OCI-LY7 (cell line): ENCODE results near the gene HDAC9. TPM values are rescaled to one million over a fixed set of nuclear protein-coding genes. Genes with fewer than 3 reads are reported as not detected.

ENCODE experiments used
- BruUV-seq: library from RNA; stranded (reverse); fragments of 400-500 nt; replicated peaks from 2 replicates; lab custom pipeline; 2021; lab: Mats Ljungman, UMichigan
- CTCF ChIA-PET: fragments of 300-600 bp; sonication (Branson Sonifier 250); formaldehyde crosslinking; loops from one replicate; lab custom pipeline; 2022; ENCODE audit warnings: antibody characterized with exemption; ENCODE audit not compliant: unreplicated experiment; lab: Charles Lee
- POLR2A ChIA-PET: fragments of 300-600 bp; sonication (Branson Sonifier 250); formaldehyde crosslinking; loops from one replicate; lab custom pipeline; 2022; ENCODE audit warnings: antibody characterized with exemption; lab: Charles Lee
- DNase-seq: peaks from one replicate; pipeline ENCODE4 v3.0.0-alpha.2; 2015; ENCODE audit warnings: low spot score
- H2AFZ ChIP-seq: fragments of 200-600 bp; sonication (generic), shearing (Covaris generic); 2 replicates; pipeline ENCODE4 v1.6.1; 2014; ENCODE audit warnings: mild to moderate bottlenecking, antibody characterized with exemption, low read length, moderate library complexity
- H3K27ac ChIP-seq: fragments of 200-600 bp; sonication (generic); 2 replicates; pipeline ENCODE4 v1.5.1; 2014; ENCODE audit warnings: mixed run types, low read depth, mild to moderate bottlenecking, moderate library complexity, low read length, inconsistent platforms; ENCODE audit not compliant: poor library complexity, severe bottlenecking
- H3K36me3 ChIP-seq: fragments of 200-600 bp; sonication (generic); 2 replicates; pipeline ENCODE4 v1.6.1; 2014; ENCODE audit warnings: mild to moderate bottlenecking, antibody characterized with exemption, low read length, moderate library complexity, mixed read lengths; ENCODE audit not compliant: insufficient read depth
- H3K4me1 ChIP-seq: fragments of 200-600 bp; sonication (generic); 2 replicates; pipeline ENCODE4 v1.5.1; 2014; ENCODE audit warnings: mild to moderate bottlenecking, low read length; ENCODE audit not compliant: insufficient read depth, poor library complexity, severe bottlenecking
- H3K4me2 ChIP-seq: fragments of 200-600 bp; sonication (generic); 2 replicates; pipeline ENCODE4 v1.6.1; 2014; ENCODE audit warnings: mild to moderate bottlenecking, low read length
- H3K4me3 ChIP-seq: fragments of 200-600 bp; sonication (generic); 2 replicates; pipeline ENCODE4 v1.5.1; 2014; ENCODE audit warnings: mild to moderate bottlenecking, low read depth, low read length; ENCODE audit not compliant: poor library complexity, severe bottlenecking
- H3K79me2 ChIP-seq: fragments of 200-600 bp; sonication (generic); 2 replicates; pipeline ENCODE4 v1.6.1; 2016; ENCODE audit warnings: low read depth, mild to moderate bottlenecking, low read length, moderate library complexity, mixed read lengths; ENCODE audit not compliant: insufficient read depth
- H3K9me2 ChIP-seq: fragments of 200-600 bp; sonication (generic); 2 replicates; pipeline ENCODE4 v1.6.1; 2016; ENCODE audit warnings: mild to moderate bottlenecking, low read length, mixed read lengths; ENCODE audit not compliant: insufficient read depth
- H3K9me3 ChIP-seq: fragments of 200-600 bp; sonication (generic); 2 replicates; pipeline ENCODE4 v1.6.1; 2014; ENCODE audit warnings: mild to moderate bottlenecking, mixed run types, low read length, mixed read lengths
- H4K20me1 ChIP-seq: fragments of 200-600 bp; sonication (generic); 2 replicates; pipeline ENCODE4 v1.6.1; 2014; ENCODE audit warnings: mild to moderate bottlenecking, antibody characterized with exemption, low read length, moderate library complexity, mixed read lengths; ENCODE audit not compliant: insufficient read depth
- EZH2phosphoT487 ChIP-seq: fragments of 200-600 bp; sonication (generic); IDR thresholded peaks from 2 replicates; pipeline ENCODE4 v1.6.1; 2018; ENCODE audit warnings: low read depth, borderline replicate concordance, mild to moderate bottlenecking, mixed run types, antibody characterized with exemption, low read length, moderate library complexity, mixed read lengths
- intact Hi-C: fragments of 100-400 bp; cut with micrococcal nuclease; formaldehyde crosslinking; loops from one replicate; pipeline ENCODE4 v1.10.0; 2022; ENCODE audit not compliant: unreplicated experiment
- total RNA-seq, 2 experiments: library from RNA; depleted of rRNA in 1 of 2; stranded (reverse); fragments of >200 nt in 1 of 2; shearing (Covaris generic) in 1 of 2; gene quantifications; 2 replicates each; pipeline ENCODE4 v1.2.3, GENCODE V29; 2014 to 2022
- TF ChIP-seq, protein P1 (sequence below): fragments of 200-600 bp; sonication (generic); conservative IDR thresholded peaks from 2 replicates; pipeline ENCODE4 v1.5.1; 2014; ENCODE audit warnings: mild to moderate bottlenecking, antibody characterized with exemption, low read length, moderate library complexity, mixed read lengths

Gene HDAC9
- total RNA-seq, 2 experiments from 2014 or later = 58.8 to 91.7 TPM

DNA sequence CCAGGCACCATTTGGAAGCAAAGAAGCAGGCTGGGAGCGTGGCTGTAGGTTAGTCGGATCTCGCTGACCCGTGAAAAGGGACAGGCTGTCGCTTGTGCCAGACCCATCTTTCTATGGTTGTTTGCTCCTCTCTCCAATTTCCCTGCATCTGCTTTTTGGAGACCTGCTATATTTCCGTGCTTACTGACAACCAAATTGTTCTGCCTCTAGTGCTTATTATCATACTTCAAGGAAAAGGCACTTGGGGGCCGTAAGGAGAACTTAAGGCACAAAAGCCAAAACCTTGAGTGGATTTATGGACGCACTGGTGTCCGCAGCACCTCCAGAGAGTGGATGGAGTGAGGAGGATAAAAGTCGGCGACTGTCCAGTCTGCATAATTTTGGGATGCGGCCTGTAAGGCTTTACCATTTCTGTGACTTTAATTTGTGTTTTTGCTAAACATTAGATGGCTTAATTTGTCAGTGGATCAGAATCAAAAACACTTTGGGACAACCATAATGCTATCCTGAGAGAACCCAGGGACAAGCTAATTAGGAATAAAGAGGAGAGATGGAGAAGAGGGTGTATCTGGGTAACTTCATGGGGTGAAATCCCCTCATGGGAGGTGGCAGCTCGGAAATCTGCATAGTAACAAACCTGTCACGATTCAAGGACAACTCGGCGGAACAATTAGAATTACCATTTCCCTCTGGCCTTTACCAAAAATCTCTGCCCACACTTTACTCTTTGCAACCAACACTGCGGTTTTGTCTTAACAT is 206.7 kb downstream of the HDAC9 start:
- CTCF ChIA-PET = no interaction called here

DNA sequence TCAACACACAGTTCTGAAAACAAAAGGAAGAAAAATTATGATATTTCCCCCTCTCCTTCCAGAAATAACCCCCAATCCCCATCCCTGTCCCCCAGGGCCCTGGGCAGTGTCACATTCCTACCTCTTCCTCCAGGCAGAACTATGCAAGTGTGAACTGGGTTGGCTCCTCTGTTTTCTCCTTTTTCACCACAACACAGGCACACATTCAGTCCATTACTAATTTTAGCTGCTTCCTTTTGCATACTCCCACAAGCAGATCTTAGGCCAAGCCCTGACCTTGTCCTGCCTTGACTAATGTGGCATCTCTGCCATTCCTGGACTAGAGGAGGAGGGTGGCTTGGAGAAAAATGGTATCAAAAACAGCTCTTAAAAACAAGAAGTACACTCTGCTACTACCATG is 208.1 kb downstream of the HDAC9 start:
- H3K27ac ChIP-seq = no peak overlapping the region
- ChIA-PET CTCF (no interaction called here), POLR2A (no interaction called here)
- no peak overlapping the region for H3K4me2 ChIP-seq
- H2AFZ ChIP-seq = no peak overlapping the region
- H3K4me1 ChIP-seq = no peaks in the 10 kb centered on the region
- no peaks in the 10 kb centered on the region; the same call in 1 of the 2 replicates for H3K9me2 ChIP-seq
- H4K20me1 ChIP-seq = no peaks in the 10 kb centered on the region; the same call in 1 of the 2 replicates
- intact Hi-C loops = no loop called here
- H3K4me3 ChIP-seq = no peak overlapping the region
- no TSS peak for BruUV-seq
- no peaks in the 10 kb centered on the region for H3K79me2 ChIP-seq
- TF ChIP-seq, protein P1, sequence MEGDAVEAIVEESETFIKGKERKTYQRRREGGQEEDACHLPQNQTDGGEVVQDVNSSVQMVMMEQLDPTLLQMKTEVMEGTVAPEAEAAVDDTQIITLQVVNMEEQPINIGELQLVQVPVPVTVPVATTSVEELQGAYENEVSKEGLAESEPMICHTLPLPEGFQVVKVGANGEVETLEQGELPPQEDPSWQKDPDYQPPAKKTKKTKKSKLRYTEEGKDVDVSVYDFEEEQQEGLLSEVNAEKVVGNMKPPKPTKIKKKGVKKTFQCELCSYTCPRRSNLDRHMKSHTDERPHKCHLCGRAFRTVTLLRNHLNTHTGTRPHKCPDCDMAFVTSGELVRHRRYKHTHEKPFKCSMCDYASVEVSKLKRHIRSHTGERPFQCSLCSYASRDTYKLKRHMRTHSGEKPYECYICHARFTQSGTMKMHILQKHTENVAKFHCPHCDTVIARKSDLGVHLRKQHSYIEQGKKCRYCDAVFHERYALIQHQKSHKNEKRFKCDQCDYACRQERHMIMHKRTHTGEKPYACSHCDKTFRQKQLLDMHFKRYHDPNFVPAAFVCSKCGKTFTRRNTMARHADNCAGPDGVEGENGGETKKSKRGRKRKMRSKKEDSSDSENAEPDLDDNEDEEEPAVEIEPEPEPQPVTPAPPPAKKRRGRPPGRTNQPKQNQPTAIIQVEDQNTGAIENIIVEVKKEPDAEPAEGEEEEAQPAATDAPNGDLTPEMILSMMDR = no peak
- no peak for TF ChIP-seq EZH2phosphoT487
- no peaks in the 10 kb centered on the region for H3K36me3 ChIP-seq
- no peak for DNase-seq
- no peaks in the 10 kb centered on the region for H3K9me3 ChIP-seq

More for the DNA sequence above, 206.7 kb downstream of the HDAC9 start:
- Histone ChIP-seq H2AFZ (no peak overlapping the region), H3K27ac (no peak overlapping the region), H3K4me1 (no peaks in the 10 kb centered on the region), H3K36me3 (no peaks in the 10 kb centered on the region), H3K4me3 (no peak overlapping the region), H3K9me2 (no peaks in the 10 kb centered on the region; the same call in 1 of the 2 replicates), H3K9me3 (no peaks in the 10 kb centered on the region), H3K79me2 (no peaks in the 10 kb centered on the region), H3K4me2 (no peak overlapping the region), H4K20me1 (no peaks in the 10 kb centered on the region; the same call in 1 of the 2 replicates)
- POLR2A ChIA-PET = no interaction called here
- no TSS peak for BruUV-seq
- TF ChIP-seq EZH2phosphoT487 = no peak
- TF ChIP-seq, protein P1 = no peak
- no peak for DNase-seq
- intact Hi-C loops = no loop called here

DNA sequence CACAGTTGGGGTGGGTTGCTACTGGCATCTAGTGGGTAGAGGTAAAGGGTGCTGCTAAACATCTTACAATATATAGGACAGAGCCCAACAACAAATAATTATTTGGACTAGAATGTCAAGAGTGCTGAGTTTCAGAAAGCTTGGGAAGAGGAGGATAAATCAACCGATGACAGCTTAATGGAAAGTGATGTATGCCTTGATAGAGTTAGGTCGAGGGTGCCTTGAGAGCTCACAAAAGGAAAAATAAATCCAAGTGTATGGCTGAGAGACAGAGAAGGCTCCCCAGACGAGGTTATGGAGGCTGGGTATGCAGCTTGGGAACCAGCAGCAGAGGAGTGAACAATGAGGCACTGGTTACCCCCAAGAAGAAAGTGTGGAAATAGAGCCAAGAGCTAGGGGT is 211.1 kb downstream of the HDAC9 start:
- no peaks in the 10 kb centered on the region; the same call in 1 of the 2 replicates for H3K9me2 ChIP-seq
- no peaks in the 10 kb centered on the region for H4K20me1 ChIP-seq
- H3K79me2 ChIP-seq = no peaks in the 10 kb centered on the region
- H3K27ac ChIP-seq = no peak overlapping the region
- ChIA-PET CTCF (no interaction called here), POLR2A (interaction anchor here (0.7 to 1.2 kb wide), 2 partner anchors 9 to 10 kb away, joined by 4 read pairs; no protein-coding TSS in a partner anchor)
- TF ChIP-seq, protein P1 = no peak; the same call in 1 of the 2 replicates
- TF ChIP-seq EZH2phosphoT487 = no peak
- BruUV-seq = no TSS peak
- intact Hi-C loops = no loop called here
- H3K4me3 ChIP-seq = no peak overlapping the region
- H3K4me2 ChIP-seq = no peak overlapping the region
- H3K36me3 ChIP-seq = no peaks in the 10 kb centered on the region
- H2AFZ ChIP-seq = no peak overlapping the region
- H3K9me3 ChIP-seq = no peaks in the 10 kb centered on the region
- no peaks in the 10 kb centered on the region for H3K4me1 ChIP-seq
- peak; percentile 5 for DNase-seq
